Stimulated activated naive B cell treated with anti-CD40 and anti-IgM and Interleukin-4, amounts not matched to agents 10 μg/mL and 1 μg/mL and 100 μg/mL, for 72 hours (primary cell): ENCODE measurements around the gene MAP1LC3B2.
A peak's percentile ranks its signal among the peaks of the same experiment; 100 is the strongest.

ENCODE experiments used
- ATAC-seq, 2 donors: fragments of 150-1000 bp; cut with Tn5 transposase; replicated peaks; 2 replicates each; pipeline ENCODE4 v1.10.0; 2021; ENCODE audit warnings: moderate library complexity in 1 of 2
- DNase-seq: peaks from one replicate; pipeline ENCODE4 v3.0.0; 2021
- H3K27ac Mint-ChIP-seq: one replicate; pipeline ENCODE4 v1.8.0; 2022; ENCODE audit warnings: mild to moderate bottlenecking, mixed read lengths
- H3K27me3 Mint-ChIP-seq, 2 donors: one replicate each; pipeline ENCODE4 v1.8.0; 2022; ENCODE audit warnings: mixed read lengths in 2 of 2
- H3K36me3 Mint-ChIP-seq, 2 donors: one replicate each; pipeline ENCODE4 v1.8.0; 2022; ENCODE audit warnings: mixed read lengths in 2 of 2, mild to moderate bottlenecking in 1 of 2
- H3K4me1 Mint-ChIP-seq, 2 donors: one replicate each; pipeline ENCODE4 v1.8.0; 2022; ENCODE audit warnings: mixed read lengths in 2 of 2, mild to moderate bottlenecking in 1 of 2
- H3K4me3 Mint-ChIP-seq, 2 donors: one replicate each; pipeline ENCODE4 v1.8.0; 2022; ENCODE audit warnings: mild to moderate bottlenecking in 2 of 2, mixed read lengths in 2 of 2, moderate library complexity in 1 of 2
- H3K9me3 Mint-ChIP-seq, 2 donors: one replicate each; pipeline ENCODE4 v1.8.0; 2022; ENCODE audit warnings: mixed read lengths in 2 of 2, mild to moderate bottlenecking in 1 of 2

Gene MAP1LC3B2

DNA sequence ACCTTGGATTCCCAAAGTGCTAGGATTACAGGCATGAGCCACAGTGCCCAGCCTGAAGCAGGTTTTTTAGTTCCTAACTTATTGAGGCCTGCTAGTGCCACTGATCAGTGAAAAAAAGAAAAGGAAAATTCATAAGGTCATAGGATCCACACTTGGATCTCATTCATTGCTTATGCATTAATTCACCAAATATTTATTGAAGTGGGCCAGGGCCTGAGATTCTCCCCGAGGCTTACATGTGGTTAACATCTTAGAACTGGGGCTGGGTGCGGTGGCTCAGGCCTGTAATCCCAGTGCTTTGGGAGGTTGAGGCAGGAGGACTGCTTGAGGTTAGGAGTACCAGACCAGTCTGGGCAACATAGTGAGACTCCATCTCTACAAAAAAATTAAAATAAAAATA is 29.5 kb upstream of the MAP1LC3B2 start:
- Mint-ChIP-seq H3K36me3 (no peaks in the 10 kb centered on the region), H3K9me3 (peaks cover 0 to 1% of the 10 kb centered on the region in 2 donors), H3K27ac (no peak overlapping the region), H3K4me3 (no peak overlapping the region), H3K4me1 (peaks cover 14 to 25% of the 10 kb centered on the region in 2 donors), H3K27me3 (peaks cover 0 to 13% of the 10 kb centered on the region in 2 donors)
- ATAC-seq, result no peak
- no peak for DNase-seq

DNA sequence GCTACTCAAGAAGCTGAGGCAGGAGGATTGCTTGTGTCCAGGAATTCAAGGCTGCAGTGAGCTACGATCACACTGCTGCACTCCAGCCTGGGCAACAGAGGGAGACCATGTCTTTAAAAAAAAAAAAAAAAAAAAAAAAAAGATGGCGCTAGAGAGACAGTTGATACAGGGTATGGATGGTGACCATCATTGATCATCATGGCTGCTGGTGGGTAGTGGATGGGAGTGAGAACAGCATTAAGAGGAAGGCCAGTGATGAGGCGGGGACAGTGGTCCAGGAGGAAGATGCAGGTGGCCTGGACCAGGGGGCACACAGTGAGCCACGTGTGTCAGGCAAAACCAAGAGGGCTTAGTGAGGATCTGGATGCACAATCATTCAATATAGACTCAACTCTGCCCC is 26.8 kb upstream of the MAP1LC3B2 start:
- DNase-seq (no peak), ATAC-seq (no peak)
- no peaks in the 10 kb centered on the region for H3K36me3 Mint-ChIP-seq
- H3K4me3 Mint-ChIP-seq, result peak overlapping the region; percentile 11 to 23
- H3K27me3 Mint-ChIP-seq, result peaks cover 0 to 8% of the 10 kb centered on the region in 2 donors
- H3K9me3 Mint-ChIP-seq, result peaks cover 0 to 1% of the 10 kb centered on the region in 2 donors
- peaks cover 28 to 45% of the 10 kb centered on the region in 2 donors for H3K4me1 Mint-ChIP-seq
- peak overlapping the region; percentile 1 for H3K27ac Mint-ChIP-seq

DNA sequence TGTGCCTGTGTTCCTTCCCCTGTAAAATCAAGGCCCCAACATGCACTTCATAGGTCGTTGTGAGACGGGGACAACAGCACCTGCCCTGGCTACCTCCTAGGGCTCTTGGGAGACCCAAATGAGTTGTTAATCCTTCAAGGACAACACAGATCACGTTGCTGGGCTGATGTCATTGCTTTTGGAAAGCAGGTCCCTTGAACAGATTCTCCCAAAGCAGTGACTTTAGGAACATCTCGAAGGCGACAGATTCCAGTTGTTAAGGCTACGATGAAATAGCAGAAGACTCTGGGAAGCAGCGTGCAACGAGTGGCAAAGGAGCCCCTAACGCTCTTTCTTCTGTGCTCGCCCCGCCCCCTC is 26.2 kb upstream of the MAP1LC3B2 start:
- Mint-ChIP-seq H3K9me3 (peaks cover 0 to 1% of the 10 kb centered on the region in 2 donors), H3K36me3 (no peaks in the 10 kb centered on the region), H3K4me3 (peak overlapping the region; percentile 89 to 90), H3K27me3 (peaks cover 0 to 5% of the 10 kb centered on the region in 2 donors), H3K27ac (no peak overlapping the region), H3K4me1 (peaks cover 33 to 50% of the 10 kb centered on the region in 2 donors)
- no peak for DNase-seq
- ATAC-seq, result peak; percentile 4

GRCh38 chr12:116533343-116534251 is 25.6 kb upstream of the MAP1LC3B2 start:
- Mint-ChIP-seq H3K27me3 (peaks cover 0 to 5% of the 10 kb centered on the region in 2 donors), H3K4me1 (peaks cover 38 to 55% of the 10 kb centered on the region in 2 donors), H3K36me3 (no peaks in the 10 kb centered on the region), H3K27ac (peak overlapping the region; percentile 84), H3K9me3 (peaks cover 0 to 4% of the 10 kb centered on the region in 2 donors), H3K4me3 (peak overlapping the region; percentile 89 to 90)
- ATAC-seq (peak; percentile 62 to 81), DNase-seq (peak; percentile 69)

GRCh38 chr12:116534311-116535121 is 24.7 kb upstream of the MAP1LC3B2 start:
- Mint-ChIP-seq H3K4me3 (peak overlapping the region; percentile 89 to 90), H3K4me1 (peaks cover 48 to 62% of the 10 kb centered on the region in 2 donors), H3K27ac (peak overlapping the region; percentile 73), H3K36me3 (no peaks in the 10 kb centered on the region), H3K27me3 (peaks cover 0 to 5% of the 10 kb centered on the region in 2 donors), H3K9me3 (peaks cover 0 to 5% of the 10 kb centered on the region in 2 donors)
- DNase-seq (no peak), ATAC-seq (no peak)

- no peak overlapping the region for H3K4me3 Mint-ChIP-seq
- H3K4me1 Mint-ChIP-seq, result peaks cover 53 to 69% of the 10 kb centered on the region in 2 donors
- H3K9me3 Mint-ChIP-seq, result peaks cover 0 to 5% of the 10 kb centered on the region in 2 donors
Observed at GRCh38 chr12:116535241-116535640, 23.9 kb upstream of the MAP1LC3B2 start.

DNA sequence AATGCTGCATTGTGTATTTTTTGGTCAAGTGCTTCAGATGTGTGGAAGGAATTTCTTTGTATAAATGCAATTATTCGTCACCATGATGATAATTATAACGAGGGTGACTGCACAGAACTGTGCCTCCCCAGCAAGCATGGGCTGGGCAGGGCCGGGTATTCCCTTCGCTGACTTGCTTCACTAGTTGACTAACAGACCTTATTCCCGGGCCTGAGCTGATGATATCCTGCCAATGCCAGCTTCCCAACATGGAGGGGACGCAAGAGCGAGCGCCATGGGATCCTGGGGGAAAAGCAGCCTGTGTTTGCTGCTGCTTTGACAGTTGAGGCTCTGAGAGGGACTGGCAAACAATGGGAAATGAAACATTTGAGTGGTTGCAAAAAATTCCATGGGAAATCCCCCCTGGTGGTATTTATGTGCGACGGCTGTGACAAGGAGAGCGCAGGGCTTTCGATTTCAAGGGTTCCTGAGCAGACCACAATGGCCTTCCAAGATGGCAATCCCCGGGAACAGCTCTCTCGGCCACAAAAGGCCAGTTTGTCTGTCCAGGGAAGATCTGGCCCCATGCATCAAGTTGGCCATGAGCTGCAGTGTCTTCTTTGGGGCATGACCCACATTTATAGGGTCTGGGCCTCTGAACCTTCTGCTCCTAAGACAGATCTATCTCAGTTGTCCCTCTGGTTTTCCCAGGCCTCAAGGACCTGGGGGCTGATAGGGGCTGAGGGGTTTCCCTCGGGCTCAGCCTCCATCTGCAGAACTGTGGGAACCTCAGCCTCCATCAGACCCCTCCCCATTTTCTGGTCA is 21.9 kb upstream of the MAP1LC3B2 start:
- H3K4me3 Mint-ChIP-seq, result peak overlapping the region; percentile 76 to 77
- peak; percentile 62 to 70 for ATAC-seq
- peaks cover 0 to 3% of the 10 kb centered on the region in 2 donors for H3K36me3 Mint-ChIP-seq
- H3K4me1 Mint-ChIP-seq, result peaks cover 56 to 74% of the 10 kb centered on the region in 2 donors
- H3K27ac Mint-ChIP-seq, result peak overlapping the region; percentile 94
- H3K27me3 Mint-ChIP-seq, result no peaks in the 10 kb centered on the region
- H3K9me3 Mint-ChIP-seq, result peaks cover 0 to 7% of the 10 kb centered on the region in 2 donors
- peak; percentile 76 for DNase-seq

More at GRCh38 chr12:116535241-116535640, 23.9 kb upstream of the MAP1LC3B2 start:
- H3K27me3 Mint-ChIP-seq, result peaks cover 0 to 2% of the 10 kb centered on the region in 2 donors
- DNase-seq (no peak), ATAC-seq (no peak)
- peak overlapping the region; percentile 47 for H3K27ac Mint-ChIP-seq
- H3K36me3 Mint-ChIP-seq, result no peaks in the 10 kb centered on the region

GRCh38 chr12:116538076-116538591 is 21.0 kb upstream of the MAP1LC3B2 start:
- Mint-ChIP-seq H3K9me3 (peaks cover 0 to 7% of the 10 kb centered on the region in 2 donors), H3K27ac (peak overlapping the region; percentile 94), H3K4me3 (peak overlapping the region; percentile 76 to 77), H3K4me1 (peaks cover 51 to 66% of the 10 kb centered on the region in 2 donors), H3K36me3 (peaks cover 0 to 3% of the 10 kb centered on the region in 2 donors), H3K27me3 (no peaks in the 10 kb centered on the region)
- DNase-seq, result no peak
- peak; percentile 56 to 57 for ATAC-seq

GRCh38 chr12:116538682-116539305 is 20.4 kb upstream of the MAP1LC3B2 start:
- Mint-ChIP-seq H3K27me3 (no peaks in the 10 kb centered on the region), H3K9me3 (peaks cover 0 to 7% of the 10 kb centered on the region in 2 donors), H3K36me3 (peaks cover 0 to 3% of the 10 kb centered on the region in 2 donors), H3K27ac (peak overlapping the region; percentile 94), H3K4me1 (peaks cover 47 to 60% of the 10 kb centered on the region in 2 donors), H3K4me3 (peak overlapping the region; percentile 66 to 75)
- ATAC-seq (no peak), DNase-seq (no peak)

DNA sequence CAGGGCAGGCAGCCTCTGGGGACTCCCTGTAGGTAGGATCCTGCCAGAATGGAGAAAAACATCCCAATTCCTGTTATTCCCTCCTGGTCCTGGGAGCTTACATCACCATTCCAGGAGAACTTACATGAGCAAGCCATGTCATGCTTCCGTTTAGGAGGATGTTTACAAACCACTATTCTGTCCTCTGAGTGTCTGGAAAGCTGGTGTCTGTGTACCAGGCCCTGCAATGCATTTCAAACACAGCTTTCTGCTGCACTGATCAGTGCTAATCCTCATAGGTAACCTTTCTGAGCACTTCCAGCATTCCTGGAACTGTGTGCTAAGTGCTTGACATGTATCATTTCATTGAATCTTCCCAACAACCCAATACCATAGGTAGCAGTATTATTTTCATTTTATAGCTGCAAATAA is 19.8 kb upstream of the MAP1LC3B2 start:
- peaks cover 0 to 7% of the 10 kb centered on the region in 2 donors for H3K9me3 Mint-ChIP-seq
- peaks cover 0 to 3% of the 10 kb centered on the region in 2 donors for H3K36me3 Mint-ChIP-seq
- H3K4me3 Mint-ChIP-seq, result peak overlapping the region; percentile 22 to 66
- peak overlapping the region; percentile 94 for H3K27ac Mint-ChIP-seq
- DNase-seq (no peak), ATAC-seq (no peak)
- peaks cover 46 to 58% of the 10 kb centered on the region in 2 donors for H3K4me1 Mint-ChIP-seq
- H3K27me3 Mint-ChIP-seq, result no peaks in the 10 kb centered on the region

DNA sequence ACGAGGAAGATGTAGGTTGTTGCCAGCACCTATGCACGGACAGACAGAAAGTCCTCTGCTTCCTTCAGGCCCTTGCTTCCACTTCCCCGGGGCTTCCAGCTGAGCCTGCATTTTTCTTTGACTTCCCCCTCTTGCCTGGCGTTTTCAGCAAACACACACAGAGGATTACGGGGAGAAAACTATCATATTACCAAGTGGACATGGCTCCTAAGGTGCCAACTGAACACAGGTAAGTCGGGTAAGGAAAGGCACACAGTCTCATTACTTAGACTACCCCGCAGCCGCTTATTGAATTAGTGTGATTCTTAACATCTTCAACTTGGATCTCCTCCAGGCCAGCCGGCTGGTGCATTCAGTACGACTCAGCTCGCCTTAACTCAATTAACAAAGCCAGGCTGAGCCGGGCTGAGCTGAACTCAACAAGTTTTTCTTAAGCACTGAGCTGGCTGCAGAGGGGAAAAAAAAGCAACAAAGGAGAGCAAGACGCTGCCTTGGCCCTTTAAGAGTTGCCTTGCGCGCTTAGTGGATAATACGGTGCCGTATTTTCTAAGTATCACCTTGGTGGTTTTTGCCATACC is 19.2 kb upstream of the MAP1LC3B2 start:
- H3K4me1 Mint-ChIP-seq, result peaks cover 41 to 52% of the 10 kb centered on the region in 2 donors
- no peak for ATAC-seq
- no peak for DNase-seq

GRCh38 chr12:116540622-116541152 is 18.5 kb upstream of the MAP1LC3B2 start:
- ATAC-seq (no peak), DNase-seq (no peak)
- Mint-ChIP-seq H3K4me1 (peaks cover 41 to 56% of the 10 kb centered on the region in 2 donors), H3K36me3 (peaks cover 0 to 3% of the 10 kb centered on the region in 2 donors), H3K27me3 (no peaks in the 10 kb centered on the region), H3K27ac (no peak overlapping the region), H3K9me3 (peaks cover 0 to 7% of the 10 kb centered on the region in 2 donors), H3K4me3 (peak overlapping the region; percentile 3 to 32)

More for the DNA sequence above, 19.2 kb upstream of the MAP1LC3B2 start:
- Mint-ChIP-seq H3K27ac (no peak overlapping the region), H3K4me3 (no peak overlapping the region), H3K36me3 (peaks cover 0 to 3% of the 10 kb centered on the region in 2 donors), H3K27me3 (no peaks in the 10 kb centered on the region), H3K9me3 (peaks cover 0 to 7% of the 10 kb centered on the region in 2 donors)
